SU-DHL-6 (cell line): ENCODE data around the gene CRYBA1.
A peak's percentile ranks its signal among the peaks of the same experiment; 100 is the strongest.

ENCODE experiments used
- H2AFZ ChIP-seq: fragments of 200-600 bp; sonication (generic); 2 replicates; pipeline ENCODE4 v1.6.1; 2014; ENCODE audit warnings: low read depth, mild to moderate bottlenecking, moderate library complexity, mixed read lengths, antibody characterized with exemption, low read length; ENCODE audit not compliant: severe bottlenecking
- H3F3A ChIP-seq: fragments of 200-600 bp; shearing (Covaris generic); 2 replicates; pipeline ENCODE4 v1.6.0; 2016; ENCODE audit warnings: antibody characterized with exemption, mild to moderate bottlenecking; ENCODE audit not compliant: insufficient read depth
- H3K27ac ChIP-seq: fragments of 200-600 bp; sonication (generic); 2 replicates; pipeline ENCODE4 v1.5.1; 2016; ENCODE audit warnings: low read depth, mild to moderate bottlenecking, low read length, moderate library complexity, mixed read lengths
- H3K27me3 ChIP-seq: fragments of 200-600 bp; sonication (generic), shearing (Covaris generic); 2 replicates; pipeline ENCODE4 v1.6.0; 2014; ENCODE audit warnings: mild to moderate bottlenecking, low read length
- H3K36me3 ChIP-seq: fragments of 200-600 bp; sonication (generic); 2 replicates; pipeline ENCODE4 v1.6.1; 2014; ENCODE audit warnings: mild to moderate bottlenecking, low read length, mixed read lengths
- H3K4me2 ChIP-seq: fragments of 300-600, 200-600 bp; shearing (Covaris generic), sonication (generic); 2 replicates; pipeline ENCODE4 v1.6.0; 2014; ENCODE audit warnings: low read length, low read depth, mild to moderate bottlenecking; ENCODE audit not compliant: poor library complexity, severe bottlenecking
- H3K4me3 ChIP-seq: fragments of 200-600 bp; sonication (generic); 2 replicates; pipeline ENCODE4 v1.5.1; 2014; ENCODE audit warnings: antibody characterized with exemption, low read length, mild to moderate bottlenecking, mixed read lengths; ENCODE audit not compliant: insufficient read depth, poor library complexity, severe bottlenecking
- H3K79me2 ChIP-seq: fragments of 200-600 bp; sonication (generic); 2 replicates; pipeline ENCODE4 v1.6.1; 2014; ENCODE audit warnings: mild to moderate bottlenecking, low read length, moderate library complexity; ENCODE audit not compliant: insufficient read depth
- H3K9ac ChIP-seq: fragments of 200-600 bp; sonication (generic); 2 replicates; pipeline ENCODE4 v1.7.0; 2014; ENCODE audit warnings: mild to moderate bottlenecking, low read length
- H3K9me2 ChIP-seq: fragments of 200-600 bp; sonication (generic); replicated peaks from 2 replicates; pipeline ENCODE4 v1.6.1; 2014; ENCODE audit warnings: low read length; ENCODE audit not compliant: insufficient read depth
- H3K9me3 ChIP-seq: fragments of 200-600 bp; sonication (generic); 2 replicates; pipeline ENCODE4 v1.6.1; 2014; ENCODE audit warnings: low read length, mixed read lengths; ENCODE audit not compliant: insufficient read depth
- H4K20me1 ChIP-seq: fragments of 200-600 bp; sonication (generic); 2 replicates; pipeline ENCODE4 v1.6.1; 2014; ENCODE audit warnings: low read depth, mild to moderate bottlenecking, antibody characterized with exemption, low read length, moderate library complexity, mixed read lengths
- CTCF ChIP-seq: fragments of 200-600 bp; sonication (generic); IDR thresholded peaks from one replicate; pipeline ENCODE4 v1.5.1; 2017; ENCODE audit warnings: antibody characterized with exemption, mild to moderate bottlenecking, low read length, moderate library complexity; ENCODE audit not compliant: insufficient read depth, poor library complexity, severe bottlenecking
- EZH2phosphoT487 ChIP-seq: fragments of 200-600 bp; sonication (generic), shearing (Covaris generic); conservative IDR thresholded peaks from 2 replicates; pipeline ENCODE4 v1.6.1; 2018; ENCODE audit warnings: mild to moderate bottlenecking, antibody characterized with exemption, low read length, moderate library complexity, mixed read lengths

Gene CRYBA1

GRCh38 chr17:29293890-29294579 lies 47.4 kb downstream of the CRYBA1 start, which contains the start of gene NUFIP2:
NUFIP2 (minus strand) TSS chr17:29294148; CDS start chr17:29294059, 89 bp downstream.
- H3K9me3 ChIP-seq = no peaks in the 10 kb centered on the region
- TF ChIP-seq EZH2phosphoT487 = no peak
- TF ChIP-seq CTCF = no peak
- H3K27ac ChIP-seq = peak within 1 kb of the TSS; percentile 91
- H3K79me2 ChIP-seq = peaks cover 45% of the 10 kb centered on the region
- no peaks in the 10 kb centered on the region for H3K9me2 ChIP-seq
- H3K4me2 ChIP-seq = peak within 1 kb of the TSS; percentile 97
- peaks cover 29% of the 10 kb centered on the region for H4K20me1 ChIP-seq
- no peaks in the 10 kb centered on the region for H3K27me3 ChIP-seq
- peak within 1 kb of the TSS; percentile 94 for H3K4me3 ChIP-seq
- peaks cover 10% of the 10 kb centered on the region for H3K36me3 ChIP-seq
- H3K9ac ChIP-seq = peak within 1 kb of the TSS; percentile 94
- peaks cover 38% of the 10 kb centered on the region for H3F3A ChIP-seq
- peak within 1 kb of the TSS; percentile 78 for H2AFZ ChIP-seq

- Histone ChIP-seq H4K20me1 (peaks cover 24% of the 10 kb centered on the region), H2AFZ (peak overlapping the region; percentile 78), H3K36me3 (peaks cover 8% of the 10 kb centered on the region), H3K9ac (peak overlapping the region; percentile 94), H3K79me2 (peaks cover 40% of the 10 kb centered on the region), H3K4me3 (peak overlapping the region; percentile 62), H3F3A (peaks cover 38% of the 10 kb centered on the region), H3K4me2 (peak overlapping the region; percentile 97), H3K27ac (peak overlapping the region; percentile 91), H3K9me2 (no peaks in the 10 kb centered on the region), H3K27me3 (no peaks in the 10 kb centered on the region), H3K9me3 (no peaks in the 10 kb centered on the region)
- TF ChIP-seq EZH2phosphoT487 (no peak), CTCF (no peak)
Measured at GRCh38 chr17:29294580-29294900, 47.9 kb downstream of the CRYBA1 start.

- Histone ChIP-seq H3K36me3 (no peaks in the 10 kb centered on the region; the same call in 1 of the 2 replicates), H3K79me2 (peaks cover 31% of the 10 kb centered on the region), H3K9ac (no peak overlapping the region), H3K27me3 (no peaks in the 10 kb centered on the region), H3K4me3 (no peak overlapping the region), H3K4me2 (peak overlapping the region; percentile 97), H3K27ac (peak overlapping the region; percentile 91; the same call in 1 of the 2 replicates), H2AFZ (no peak overlapping the region), H4K20me1 (peaks cover 15% of the 10 kb centered on the region), H3F3A (peaks cover 38% of the 10 kb centered on the region), H3K9me2 (no peaks in the 10 kb centered on the region), H3K9me3 (no peaks in the 10 kb centered on the region)
- TF ChIP-seq EZH2phosphoT487 = no peak
- TF ChIP-seq CTCF = no peak
Measured at GRCh38 chr17:29295420-29295819, 48.8 kb downstream of the CRYBA1 start.
